H9 (cell line): Measurements from ENCODE around the gene POT1. TPM values are rescaled to one million over a fixed set of nuclear protein-coding genes. Genes with fewer than 3 reads are reported as not detected.
"Not testable (repeated sequence)": the region's sequence is repeated elsewhere in the genome, so short reads cannot be mapped to it uniquely, and the experiment has no call there.

Source experiments
- DNase-seq: peaks from one replicate; pipeline ENCODE4 v3.0.0-alpha.2; 2017
- H2AFZ ChIP-seq: one replicate; pipeline ENCODE4 v1.6.1; 2013; ENCODE audit warnings: mild to moderate bottlenecking, low read length, control low read depth, moderate library complexity
- H2AK5ac ChIP-seq: 2 replicates; pipeline ENCODE4 v1.6.1; 2013; ENCODE audit warnings: low read length, control low read depth, mixed read lengths; ENCODE audit not compliant: insufficient read length
- H2BK120ac ChIP-seq: one replicate; pipeline ENCODE4 v1.6.1; 2013; ENCODE audit warnings: low read depth, mild to moderate bottlenecking, low read length, control low read depth, inconsistent platforms; ENCODE audit not compliant: poor library complexity, severe bottlenecking
- H2BK12ac ChIP-seq: 2 replicates; pipeline ENCODE4 v1.6.1; 2013; ENCODE audit warnings: low read length, control low read depth, mixed read lengths, low read depth; ENCODE audit not compliant: insufficient read length
- H2BK15ac ChIP-seq: 2 replicates; pipeline ENCODE4 v1.6.1; 2013; ENCODE audit warnings: low read depth, low read length, control low read depth
- H2BK20ac ChIP-seq: one replicate; pipeline ENCODE4 v1.6.1; 2013; ENCODE audit warnings: low read depth, mild to moderate bottlenecking, low read length, control low read depth, inconsistent platforms; ENCODE audit not compliant: poor library complexity, severe bottlenecking
- H2BK5ac ChIP-seq: 2 replicates; pipeline ENCODE4 v1.6.1; 2013; ENCODE audit warnings: low read length, control low read depth, mixed read lengths; ENCODE audit not compliant: insufficient read length
- H3K14ac ChIP-seq: 2 replicates; pipeline ENCODE4 v1.6.1; 2013; ENCODE audit warnings: low read length, control low read depth; ENCODE audit not compliant: insufficient read depth
- H3K18ac ChIP-seq: 2 replicates; pipeline ENCODE4 v1.6.1; 2013; ENCODE audit warnings: low read depth, mild to moderate bottlenecking, mixed read lengths, low read length, control low read depth; ENCODE audit not compliant: insufficient read length
- H3K23ac ChIP-seq: 2 replicates; pipeline ENCODE4 v1.6.1; 2013; ENCODE audit warnings: low read length, control low read depth, mixed read lengths, low read depth; ENCODE audit not compliant: insufficient read length
- H3K23me2 ChIP-seq: 2 replicates; pipeline ENCODE4 v1.6.1; 2013; ENCODE audit warnings: low read depth, mild to moderate bottlenecking, mixed read lengths, low read length, control low read depth; ENCODE audit not compliant: insufficient read length, poor library complexity, severe bottlenecking
- H3K27ac ChIP-seq: 2 replicates; pipeline ENCODE4 v1.5.1; 2013; ENCODE audit warnings: low read length, control low read depth, mixed read lengths, low read depth; ENCODE audit not compliant: insufficient read length
- H3K27me3 ChIP-seq: 2 replicates; pipeline ENCODE4 v1.6.1; 2013; ENCODE audit warnings: low read length, control low read depth, inconsistent platforms; ENCODE audit not compliant: insufficient read depth
- H3K4ac ChIP-seq: 2 replicates; pipeline ENCODE4 v1.6.1; 2013; ENCODE audit warnings: low read depth, mild to moderate bottlenecking, control low read depth, inconsistent platforms, low read length, moderate library complexity
- H3K4me1 ChIP-seq: 2 replicates; pipeline ENCODE4 v1.6.1; 2013; ENCODE audit warnings: low read length, control low read depth, inconsistent platforms; ENCODE audit not compliant: insufficient read depth
- H3K4me2 ChIP-seq: 2 replicates; pipeline ENCODE4 v1.6.1; 2013; ENCODE audit warnings: low read length, control low read depth, mixed read lengths; ENCODE audit not compliant: insufficient read length, insufficient read depth
- H3K56ac ChIP-seq: 2 replicates; pipeline ENCODE4 v1.6.1; 2013; ENCODE audit warnings: low read depth, mild to moderate bottlenecking, mixed read lengths, low read length, control low read depth; ENCODE audit not compliant: insufficient read length
- H3K79me1 ChIP-seq: 2 replicates; pipeline ENCODE4 v1.6.1; 2013; ENCODE audit warnings: low read depth, mild to moderate bottlenecking, moderate library complexity, low read length, control low read depth, inconsistent platforms; ENCODE audit not compliant: insufficient read depth, poor library complexity, severe bottlenecking
- H3K79me2 ChIP-seq: 2 replicates; pipeline ENCODE4 v1.6.1; 2013; ENCODE audit warnings: low read length, control low read depth, inconsistent platforms; ENCODE audit not compliant: insufficient read depth
- H3K9ac ChIP-seq: 2 replicates; pipeline ENCODE4 v1.6.1; 2013; ENCODE audit warnings: low read length, control low read depth, mixed read lengths; ENCODE audit not compliant: insufficient read length; ENCODE audit errors: extremely low read depth
- H3K9me3 ChIP-seq: one replicate; pipeline ENCODE4 v1.6.1; 2013; ENCODE audit warnings: low read depth, low read length, inconsistent platforms; ENCODE audit not compliant: control insufficient read depth
- H3T11ph ChIP-seq: one replicate; pipeline ENCODE4 v1.6.1; 2013; ENCODE audit warnings: mild to moderate bottlenecking, low read length, control low read depth, inconsistent platforms
- H4K20me1 ChIP-seq: one replicate; pipeline ENCODE4 v1.6.1; 2013; ENCODE audit not compliant: control insufficient read depth, insufficient read length, insufficient read depth
- H4K5ac ChIP-seq: 2 replicates; pipeline ENCODE4 v1.6.1; 2013; ENCODE audit warnings: low read depth, mild to moderate bottlenecking, mixed read lengths, low read length, control low read depth; ENCODE audit not compliant: insufficient read length
- H4K8ac ChIP-seq: replicated peaks from 2 replicates; pipeline ENCODE4 v1.6.1; 2013; ENCODE audit warnings: low read length, control low read depth, mixed read lengths, low read depth; ENCODE audit not compliant: insufficient read length
- H4K91ac ChIP-seq: 2 replicates; pipeline ENCODE4 v1.6.1; 2013; ENCODE audit warnings: low read depth, mild to moderate bottlenecking, moderate library complexity, mixed read lengths, low read length, control low read depth; ENCODE audit not compliant: insufficient read length
- H3K27ac Mint-ChIP-seq, 3 experiments: 2 replicates in 2 of 3; 3 replicates in 1 of 3; pipeline ENCODE4 v1.8.0; 2020 to 2021; ENCODE audit warnings: mixed read lengths in 3 of 3, mild to moderate bottlenecking in 1 of 3, moderate library complexity in 1 of 3
- H3K27me3 Mint-ChIP-seq: 2 replicates; pipeline ENCODE4 v1.8.0; 2021; ENCODE audit warnings: low read depth, mild to moderate bottlenecking, moderate library complexity, mixed read lengths
- H3K36me3 Mint-ChIP-seq, 3 experiments: 2 replicates in 2 of 3; 3 replicates in 1 of 3; pipeline ENCODE4 v1.8.0; 2020 to 2021; ENCODE audit warnings: low read depth in 3 of 3, mixed read lengths in 3 of 3; ENCODE audit not compliant: insufficient read depth in 1 of 3
- H3K4me1 Mint-ChIP-seq, 2 experiments: 2 replicates each; pipeline ENCODE4 v1.8.0; 2020; ENCODE audit warnings: mixed read lengths in 2 of 2
- H3K4me3 Mint-ChIP-seq, 2 experiments: 2 replicates in 1 of 2; 3 replicates in 1 of 2; pipeline ENCODE4 v1.8.0; 2020 to 2021; ENCODE audit warnings: mild to moderate bottlenecking in 2 of 2, mixed read lengths in 2 of 2, moderate library complexity in 1 of 2
- H3K9me3 Mint-ChIP-seq, 2 experiments: 2 replicates in 1 of 2; 3 replicates in 1 of 2; pipeline ENCODE4 v1.8.0; 2020; ENCODE audit warnings: mild to moderate bottlenecking in 2 of 2, mixed read lengths in 2 of 2, moderate library complexity in 1 of 2
- WGBS: extraction: QIAGEN DNeasy Blood & Tissue Kit; methylation state at CpG from one replicate; pipeline ENCODE4 v1.1.7; 2013; ENCODE audit warnings: missing lambda C conversion rate, low lambda C conversion rate, mixed read lengths; ENCODE audit not compliant: insufficient read length; ENCODE audit errors: extremely low coverage; 5-methylcytosine and 5-hydroxymethylcytosine counted together
- total RNA-seq: library from RNA; stranded (reverse); gene quantifications from 2 replicates; pipeline ENCODE4 v1.2.1, GENCODE V29; 2021
- TF ChIP-seq, protein P1 (sequence below): fragments of 200-600 bp; sonication (generic); conservative IDR thresholded peaks from 3 replicates; pipeline ENCODE4 v1.8.0; 2021; ENCODE audit warnings: antibody characterized with exemption, mild to moderate bottlenecking

Gene POT1
- total RNA-seq, 1 experiment from 2014 or later: 23.4 TPM

GRCh38 chr7:124959676-124960075 is 30.1 kb upstream of the POT1 start:
- peaks cover 27 to 29% of the 10 kb centered on the region in 2 experiments for H3K9me3 Mint-ChIP-seq
- Histone ChIP-seq H4K5ac (no peak overlapping the region), H3K18ac (no peak overlapping the region), H3K4me1 (no peaks in the 10 kb centered on the region), H2BK20ac (no peak overlapping the region), H3K4me2 (no peak overlapping the region), H3K79me2 (no peaks in the 10 kb centered on the region), H3K56ac (no peak overlapping the region), H3T11ph (no peak overlapping the region), H2BK15ac (no peak overlapping the region), H2BK5ac (no peak overlapping the region), H3K9ac (no peak overlapping the region), H3K14ac (no peak overlapping the region), H3K23me2 (no peaks in the 10 kb centered on the region), H3K27ac (no peak overlapping the region), H4K8ac (no peak overlapping the region), H3K9me3 (peaks cover 8% of the 10 kb centered on the region), H3K4ac (no peak overlapping the region), H2BK12ac (no peak overlapping the region), H2BK120ac (no peak overlapping the region), H4K91ac (no peak overlapping the region), H3K79me1 (no peaks in the 10 kb centered on the region), H3K23ac (no peak overlapping the region), H4K20me1 (no peaks in the 10 kb centered on the region), H2AK5ac (no peak overlapping the region), H2AFZ (no peak overlapping the region), H3K27me3 (no peaks in the 10 kb centered on the region)
- no peak for DNase-seq
- TF ChIP-seq, protein P1, sequence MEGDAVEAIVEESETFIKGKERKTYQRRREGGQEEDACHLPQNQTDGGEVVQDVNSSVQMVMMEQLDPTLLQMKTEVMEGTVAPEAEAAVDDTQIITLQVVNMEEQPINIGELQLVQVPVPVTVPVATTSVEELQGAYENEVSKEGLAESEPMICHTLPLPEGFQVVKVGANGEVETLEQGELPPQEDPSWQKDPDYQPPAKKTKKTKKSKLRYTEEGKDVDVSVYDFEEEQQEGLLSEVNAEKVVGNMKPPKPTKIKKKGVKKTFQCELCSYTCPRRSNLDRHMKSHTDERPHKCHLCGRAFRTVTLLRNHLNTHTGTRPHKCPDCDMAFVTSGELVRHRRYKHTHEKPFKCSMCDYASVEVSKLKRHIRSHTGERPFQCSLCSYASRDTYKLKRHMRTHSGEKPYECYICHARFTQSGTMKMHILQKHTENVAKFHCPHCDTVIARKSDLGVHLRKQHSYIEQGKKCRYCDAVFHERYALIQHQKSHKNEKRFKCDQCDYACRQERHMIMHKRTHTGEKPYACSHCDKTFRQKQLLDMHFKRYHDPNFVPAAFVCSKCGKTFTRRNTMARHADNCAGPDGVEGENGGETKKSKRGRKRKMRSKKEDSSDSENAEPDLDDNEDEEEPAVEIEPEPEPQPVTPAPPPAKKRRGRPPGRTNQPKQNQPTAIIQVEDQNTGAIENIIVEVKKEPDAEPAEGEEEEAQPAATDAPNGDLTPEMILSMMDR: no peak
- WGBS: no CpG with 5 or more reads among the region's 1 CpG
- peaks cover 12 to 15% of the 10 kb centered on the region in 2 experiments for H3K4me1 Mint-ChIP-seq
- no peak overlapping the region for H3K4me3 Mint-ChIP-seq
- H3K27ac Mint-ChIP-seq: no peak overlapping the region; a peak in 1 of 7 replicates
- no peaks in the 10 kb centered on the region; the same call in 1 of the 2 replicates for H3K27me3 Mint-ChIP-seq
- peaks cover 9 to 27% (median 22%) of the 10 kb centered on the region in 3 experiments for H3K36me3 Mint-ChIP-seq

GRCh38 chr7:124957952-124958351 is 28.3 kb upstream of the POT1 start:
- not testable (repeated sequence) for H2BK5ac ChIP-seq, H3T11ph ChIP-seq, DNase-seq, H3K14ac ChIP-seq, H2AK5ac ChIP-seq, H3K4me1 ChIP-seq, H3K27ac ChIP-seq, H3K56ac ChIP-seq, H3K9me3 ChIP-seq, H3K9ac ChIP-seq, H2BK20ac ChIP-seq, H3K23ac ChIP-seq, H4K20me1 ChIP-seq, H3K4me2 ChIP-seq, H3K27ac Mint-ChIP-seq, H3K27me3 Mint-ChIP-seq, H4K5ac ChIP-seq, H3K79me2 ChIP-seq, H4K8ac ChIP-seq, H2BK12ac ChIP-seq, H2AFZ ChIP-seq, H3K4me3 Mint-ChIP-seq, H4K91ac ChIP-seq, H2BK120ac ChIP-seq, H3K18ac ChIP-seq, H2BK15ac ChIP-seq, H3K23me2 ChIP-seq, H3K79me1 ChIP-seq, H3K27me3 ChIP-seq, H3K4ac ChIP-seq
- Mint-ChIP-seq H3K9me3 (peaks cover 27 to 29% of the 10 kb centered on the region in 2 experiments), H3K36me3 (peaks cover 9 to 27% (median 22%) of the 10 kb centered on the region in 3 experiments), H3K4me1 (peaks cover 12 to 14% of the 10 kb centered on the region in 2 experiments)
- WGBS: no CpG with 5 or more reads among the region's 1 CpG
